OCI-LY3 (cell line): ENCODE measurements around the gene FAM13B.

Experiments used
- EZH2phosphoT487 ChIP-seq: fragments of 200-600 bp; shearing (Covaris generic); IDR thresholded peaks from 2 replicates; pipeline ENCODE4 v1.6.1; 2018; ENCODE audit warnings: antibody characterized with exemption, mixed run types, low read depth
- TF ChIP-seq, protein P1 (sequence below): fragments of 200-600, 300-600 bp; sonication (generic); IDR thresholded peaks from 2 replicates; pipeline ENCODE4 v1.5.1; 2014; ENCODE audit warnings: antibody characterized with exemption, low read length, low read depth

DNA sequence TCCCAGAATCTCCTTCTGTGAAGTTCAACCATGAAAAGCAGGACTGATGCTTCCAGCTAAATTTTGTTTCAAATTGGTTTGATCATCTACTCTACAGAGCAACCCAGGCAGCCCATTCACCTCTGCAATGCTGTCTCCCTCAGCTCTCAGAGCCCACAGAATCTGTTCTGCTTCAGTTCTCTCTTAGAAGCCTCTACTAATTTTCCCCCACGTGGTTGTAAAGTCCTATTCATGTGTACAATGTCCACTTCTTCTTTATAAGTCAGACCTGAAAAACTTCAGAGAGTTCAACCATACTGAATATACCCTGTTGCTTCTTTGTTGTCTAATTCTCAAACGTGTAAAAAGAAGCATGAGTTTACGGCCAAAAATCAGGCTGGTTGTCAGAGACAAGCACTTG is 21.3 kb upstream of the FAM13B start:
- TF ChIP-seq, protein P1, sequence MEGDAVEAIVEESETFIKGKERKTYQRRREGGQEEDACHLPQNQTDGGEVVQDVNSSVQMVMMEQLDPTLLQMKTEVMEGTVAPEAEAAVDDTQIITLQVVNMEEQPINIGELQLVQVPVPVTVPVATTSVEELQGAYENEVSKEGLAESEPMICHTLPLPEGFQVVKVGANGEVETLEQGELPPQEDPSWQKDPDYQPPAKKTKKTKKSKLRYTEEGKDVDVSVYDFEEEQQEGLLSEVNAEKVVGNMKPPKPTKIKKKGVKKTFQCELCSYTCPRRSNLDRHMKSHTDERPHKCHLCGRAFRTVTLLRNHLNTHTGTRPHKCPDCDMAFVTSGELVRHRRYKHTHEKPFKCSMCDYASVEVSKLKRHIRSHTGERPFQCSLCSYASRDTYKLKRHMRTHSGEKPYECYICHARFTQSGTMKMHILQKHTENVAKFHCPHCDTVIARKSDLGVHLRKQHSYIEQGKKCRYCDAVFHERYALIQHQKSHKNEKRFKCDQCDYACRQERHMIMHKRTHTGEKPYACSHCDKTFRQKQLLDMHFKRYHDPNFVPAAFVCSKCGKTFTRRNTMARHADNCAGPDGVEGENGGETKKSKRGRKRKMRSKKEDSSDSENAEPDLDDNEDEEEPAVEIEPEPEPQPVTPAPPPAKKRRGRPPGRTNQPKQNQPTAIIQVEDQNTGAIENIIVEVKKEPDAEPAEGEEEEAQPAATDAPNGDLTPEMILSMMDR = no peak
- TF ChIP-seq EZH2phosphoT487 = no peak
